Stimulated activated naive CD8-positive, alpha-beta T cell treated with anti-CD3 and anti-CD28 coated beads, Interleukin-15, Interleukin-2, amounts not matched to agents 100 U/mL and 50 U/mL, for 24 hours (primary cell): Measurements from ENCODE around the gene SCEL.
A peak's percentile ranks its signal among the peaks of the same experiment; 100 is the strongest.

Source experiments
- ATAC-seq: fragments of 150-1000 bp; cut with Tn5 transposase; one replicate; pipeline ENCODE4 v1.10.0; 2021
- DNase-seq: peaks from one replicate; pipeline ENCODE4 v3.0.0; 2021

Gene SCEL

GRCh38 chr13:77521194-77521593 is 14.3 kb upstream of the SCEL start:
- no peak for ATAC-seq
- DNase-seq = no peak

GRCh38 chr13:77521595-77522367 is 13.7 kb upstream of the SCEL start:
- ATAC-seq = no peak
- DNase-seq = no peak

- no peak for ATAC-seq
- DNase-seq = no peak
Measured at GRCh38 chr13:77522444-77522843, 13.1 kb upstream of the SCEL start.

GRCh38 chr13:77523386-77523785 is 12.1 kb upstream of the SCEL start:
- no peak for ATAC-seq
- DNase-seq = no peak

- peak; percentile 32 for ATAC-seq
Measured at GRCh38 chr13:77523834-77524728, 11.4 kb upstream of the SCEL start.

GRCh38 chr13:77528414-77528813 is 7.1 kb upstream of the SCEL start:
- ATAC-seq = no peak
- DNase-seq = no peak

More at GRCh38 chr13:77523834-77524728, 11.4 kb upstream of the SCEL start:
- DNase-seq = no peak

GRCh38 chr13:77528834-77529500 is 6.5 kb upstream of the SCEL start:
- ATAC-seq (peak; percentile 43), DNase-seq (no peak)

GRCh38 chr13:77529501-77529840 is 6.0 kb upstream of the SCEL start:
- no peak for DNase-seq
- no peak for ATAC-seq

GRCh38 chr13:77530875-77531274 is 4.6 kb upstream of the SCEL start:
- DNase-seq = no peak

GRCh38 chr13:77532983-77533382 is 2.5 kb upstream of the SCEL start:
- DNase-seq (no peak), ATAC-seq (no peak)

More at GRCh38 chr13:77530875-77531274, 4.6 kb upstream of the SCEL start:
- no peak for ATAC-seq

GRCh38 chr13:77533875-77534788 is 1.4 kb upstream of the SCEL start:
- ATAC-seq = no peak
- no peak for DNase-seq

GRCh38 chr13:77536358-77536757 is 852 bp downstream of the SCEL start:
- no peak for DNase-seq
- ATAC-seq = no peak

- ATAC-seq (no peak), DNase-seq (no peak)
Measured at GRCh38 chr13:77537289-77537919, 1.9 kb downstream of the SCEL start.

- DNase-seq (no peak), ATAC-seq (no peak)
Measured at GRCh38 chr13:77543711-77544110, 8.2 kb downstream of the SCEL start.

GRCh38 chr13:77544355-77544754 is 8.8 kb downstream of the SCEL start:
- ATAC-seq (no peak), DNase-seq (no peak)

- ATAC-seq (no peak), DNase-seq (no peak)
Measured at GRCh38 chr13:77544758-77545338, 9.3 kb downstream of the SCEL start.

- ATAC-seq (no peak), DNase-seq (no peak)
Measured at GRCh38 chr13:77545626-77546412, 10.3 kb downstream of the SCEL start.

- no peak for ATAC-seq
- DNase-seq = no peak
Measured at GRCh38 chr13:77548095-77548494, 12.6 kb downstream of the SCEL start.

GRCh38 chr13:77548594-77548993 is 13.1 kb downstream of the SCEL start:
- no peak for ATAC-seq
- no peak for DNase-seq

GRCh38 chr13:77554069-77554468 is 18.6 kb downstream of the SCEL start:
- ATAC-seq = no peak
- DNase-seq = no peak
